HEK293T (cell line): ENCODE data around the gene CAPRIN2.

Experiments used
- ARNT ChIP-seq: fragments of 450-650 bp; IDR thresholded peaks from 2 replicates; pipeline ENCODE4 v1.6.1; 2017; ENCODE audit warnings: mild to moderate bottlenecking
- BHLHE40 ChIP-seq: fragments of 450-650 bp; IDR thresholded peaks from 2 replicates; pipeline ENCODE4 v1.6.1; 2016; ENCODE audit warnings: mild to moderate bottlenecking, moderate library complexity, borderline replicate concordance
- CTBP1 ChIP-seq: fragments of 450-650 bp; IDR thresholded peaks from 2 replicates; pipeline ENCODE4 v1.6.1; 2016; ENCODE audit warnings: borderline replicate concordance
- ELF4 ChIP-seq: fragments of 450-650 bp; IDR thresholded peaks from 2 replicates; pipeline ENCODE4 v1.6.1; 2017; ENCODE audit warnings: antibody characterized with exemption
- FOXA1 ChIP-seq: fragments of 450-650 bp; IDR thresholded peaks from 2 replicates; pipeline ENCODE4 v1.6.1; 2016; ENCODE audit warnings: mild to moderate bottlenecking
- FOXM1 ChIP-seq: fragments of 450-650 bp; IDR thresholded peaks from 2 replicates; pipeline ENCODE4 v1.6.1; 2017; ENCODE audit warnings: mild to moderate bottlenecking, borderline replicate concordance
- HDGF ChIP-seq: fragments of 450-650 bp; IDR thresholded peaks from 2 replicates; pipeline ENCODE4 v1.6.1; 2017; ENCODE audit warnings: antibody characterized with exemption, borderline replicate concordance
- PKNOX1 ChIP-seq: fragments of 450-650 bp; IDR thresholded peaks from 2 replicates; pipeline ENCODE4 v1.6.1; 2016
- SUZ12 ChIP-seq: fragments of 450-650 bp; IDR thresholded peaks from 2 replicates; pipeline ENCODE4 v1.6.1; 2016; ENCODE audit warnings: mild to moderate bottlenecking
- TARDBP ChIP-seq: fragments of 450-650 bp; IDR thresholded peaks from 2 replicates; pipeline ENCODE4 v1.6.1; 2016
- ZNF384 ChIP-seq: fragments of 450-650 bp; IDR thresholded peaks from 2 replicates; pipeline ENCODE4 v1.6.1; 2016

- TF ChIP-seq PKNOX1 (no peak), FOXM1 (no peak), ARNT (no peak), HDGF (no peak), ELF4 (no peak), FOXA1 (no peak), CTBP1 (no peak), ZNF384 (no peak), SUZ12 (no peak), BHLHE40 (no peak), TARDBP (no peak)
Measured at GRCh38 chr12:30696103-30696408, 58.7 kb downstream of the CAPRIN2 start.
